NCI-H2029 treated with DMSO at 0.1 percent for 48 hours (cell line): ENCODE data around the gene FAM221B.

ENCODE experiments used
- DNase-seq: peaks from one replicate; lab custom pipeline; 2025; lab: John Stamatoyannopoulos, UW

FAM221B gene

DNA sequence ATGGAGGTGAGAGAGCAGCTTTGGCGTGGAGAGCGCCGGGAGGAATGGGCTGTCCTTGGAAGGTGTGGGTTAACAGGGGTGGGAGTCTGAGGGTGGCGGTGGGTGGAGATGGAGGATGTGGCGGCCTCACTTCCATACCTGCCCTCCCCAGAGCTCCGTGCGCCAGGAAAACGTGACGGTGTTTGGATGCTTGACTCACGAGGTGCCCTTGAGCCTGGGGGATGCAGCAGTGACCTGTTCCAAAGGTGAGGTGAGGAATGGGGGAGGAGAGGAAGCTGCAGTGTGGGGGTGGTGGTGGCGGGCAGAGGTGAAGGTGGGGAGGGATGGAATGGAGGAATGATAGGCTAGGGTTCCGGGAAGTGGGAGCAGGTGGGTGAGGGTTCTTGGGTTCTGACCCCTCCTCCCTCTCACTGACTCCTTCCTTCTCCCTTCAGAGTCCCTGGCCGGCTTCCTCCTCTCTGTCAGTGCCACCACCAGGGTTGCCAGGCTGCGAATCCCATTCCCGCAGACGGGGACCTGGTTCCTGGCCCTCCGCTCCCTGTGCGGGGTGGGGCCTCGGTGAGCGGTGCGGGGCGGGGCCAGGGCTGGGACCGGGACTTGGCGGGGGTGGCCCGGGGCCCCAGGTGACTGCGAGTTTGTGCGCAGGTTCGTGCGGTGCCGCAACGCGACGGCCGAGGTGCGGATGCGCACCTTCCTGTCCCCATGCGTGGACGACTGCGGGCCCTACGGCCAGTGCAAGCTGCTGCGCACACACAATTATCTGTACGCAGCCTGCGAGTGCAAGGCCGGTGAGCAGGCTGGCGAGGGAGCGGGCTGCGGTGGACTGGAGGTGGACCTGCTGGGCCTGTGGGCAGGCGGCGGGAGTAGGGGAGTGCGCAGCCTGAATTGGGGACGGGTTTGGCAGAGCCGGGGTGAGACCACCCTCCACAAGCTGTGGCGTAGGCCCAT is 17.6 kb upstream of the FAM221B start:
- DNase-seq: no peak

DNA sequence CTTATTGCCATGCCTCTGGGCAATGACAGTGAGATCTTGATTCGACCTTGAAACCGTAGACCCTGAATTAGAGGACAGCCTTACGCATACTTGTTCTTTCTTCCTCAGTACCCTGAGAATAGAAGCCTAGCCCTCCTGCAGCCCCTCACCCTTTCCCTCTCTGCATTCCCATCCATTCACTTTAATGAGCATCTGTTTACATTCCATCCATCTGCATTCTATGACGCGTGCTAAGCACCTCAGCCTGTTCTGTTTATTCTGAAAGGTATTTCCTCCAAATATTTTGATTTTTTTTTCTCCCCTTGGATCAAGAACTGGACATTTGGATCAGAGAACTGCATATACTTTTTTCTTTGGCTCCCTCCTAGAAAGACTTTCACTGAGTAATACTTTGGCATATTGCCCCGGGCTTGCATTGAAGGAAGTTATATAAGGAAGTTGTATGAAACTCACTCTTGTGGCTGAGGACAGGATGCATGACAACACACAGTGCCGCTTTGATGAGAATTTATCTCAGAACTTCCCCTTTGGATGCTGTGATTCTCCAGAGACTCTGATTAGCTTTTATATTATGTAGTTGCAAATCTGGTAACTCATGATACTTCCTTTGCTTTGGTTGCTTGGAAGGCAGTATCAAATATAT is 16.2 kb upstream of the FAM221B start:
- DNase-seq: no peak

DNA sequence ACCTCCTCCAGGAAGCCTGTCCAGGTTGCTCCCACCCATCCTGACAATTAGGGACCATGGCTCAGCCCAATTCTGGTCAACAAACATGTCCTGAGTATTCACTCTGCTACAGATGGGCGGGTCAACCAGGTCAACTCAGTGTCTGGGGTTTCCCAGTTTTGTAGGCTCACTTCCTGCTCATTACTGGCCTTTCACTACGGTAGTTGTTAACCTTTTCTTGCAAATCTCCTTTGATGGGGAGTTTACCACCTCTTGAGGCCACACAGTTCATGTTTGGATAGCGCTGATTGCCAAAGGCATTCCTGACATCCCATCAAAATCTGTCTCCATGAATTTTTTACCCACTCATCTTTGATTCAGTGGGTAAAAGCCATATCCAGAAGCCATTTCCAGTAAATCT is 14.3 kb upstream of the FAM221B start:
- DNase-seq: no peak

DNA sequence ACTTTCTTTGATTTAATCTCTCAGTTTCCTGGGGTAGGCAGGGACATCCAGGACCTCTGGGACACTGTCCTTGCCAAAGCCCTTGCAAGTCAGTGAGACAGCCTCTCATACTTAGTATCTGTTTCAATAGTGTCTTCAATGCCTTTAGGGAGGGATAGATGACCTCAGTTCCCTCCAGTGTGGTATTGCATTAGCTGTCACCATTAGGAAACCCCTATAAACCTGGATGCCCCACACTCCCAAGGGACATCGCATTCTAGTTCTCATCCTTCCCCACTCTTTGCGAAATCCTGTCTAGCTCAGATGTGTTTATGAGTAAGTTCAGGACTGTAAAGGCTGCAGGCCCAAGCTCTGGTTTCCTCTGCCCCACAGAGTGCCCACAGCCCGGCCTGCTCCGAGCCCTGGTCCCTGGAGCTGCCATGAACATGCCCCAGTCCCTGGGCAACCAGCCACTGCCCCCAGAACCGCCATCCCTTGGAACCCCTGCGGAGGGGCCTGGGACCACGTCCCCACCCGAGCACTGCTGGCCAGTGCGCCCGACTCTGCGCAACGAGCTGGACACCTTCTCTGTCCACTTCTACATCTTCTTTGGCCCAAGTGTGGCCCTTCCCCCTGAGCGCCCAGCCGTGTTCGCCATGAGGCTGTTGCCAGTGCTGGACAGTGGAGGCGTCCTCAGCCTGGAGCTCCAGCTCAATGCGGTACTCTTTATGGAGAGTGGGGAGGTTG is 13.7 kb upstream of the FAM221B start:
- no peak for DNase-seq

DNA sequence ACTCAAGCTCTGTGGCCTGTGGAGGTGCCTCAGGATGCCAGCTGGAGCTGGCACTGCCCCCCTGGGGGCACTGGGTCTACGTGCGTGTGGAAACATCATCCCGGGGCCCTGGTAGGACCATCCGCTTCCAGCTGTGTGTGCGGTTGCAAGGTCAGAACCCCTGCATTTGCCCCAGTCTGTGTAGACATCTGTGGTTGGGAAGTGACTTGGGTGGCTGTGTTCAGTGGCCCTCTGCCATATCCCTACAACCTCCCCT is 13.0 kb upstream of the FAM221B start:
- no peak for DNase-seq

DNA sequence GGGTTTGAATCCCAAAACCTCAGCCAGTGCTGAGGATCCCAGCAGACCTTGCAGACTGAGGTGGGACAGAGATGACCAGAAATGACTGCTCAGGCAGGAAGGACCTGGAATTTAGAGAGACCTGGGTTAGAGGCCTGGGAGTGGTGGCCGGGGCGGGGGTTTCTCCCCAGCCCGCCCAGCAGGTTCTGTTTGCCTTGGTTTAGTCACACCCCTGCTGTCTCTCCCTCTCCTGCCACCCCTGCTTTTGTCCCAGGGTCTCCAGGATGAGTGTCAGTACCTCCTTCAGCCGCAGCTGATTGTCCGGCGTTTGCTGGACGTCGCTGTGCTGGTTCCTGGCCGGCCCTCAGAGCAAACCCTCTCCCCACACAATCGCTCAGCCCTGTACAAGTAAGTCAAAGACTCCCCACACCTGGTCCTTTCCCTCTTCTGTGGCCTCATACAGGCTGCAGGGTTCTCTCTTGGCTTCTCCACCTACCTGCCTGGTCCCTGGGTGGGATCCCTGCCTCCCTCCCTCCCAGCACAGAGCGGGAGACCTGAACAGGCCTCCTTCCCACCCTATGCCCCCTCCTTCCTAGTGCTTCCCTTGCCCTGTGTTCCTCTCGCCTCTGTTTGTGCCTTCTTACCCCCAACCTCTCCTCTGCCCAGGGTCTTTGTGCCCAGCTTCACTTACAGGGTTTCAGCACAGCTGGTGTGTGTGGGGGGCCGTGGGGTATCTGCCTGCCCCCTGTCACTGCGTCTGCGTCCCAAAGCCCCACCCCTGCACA is 12.5 kb upstream of the FAM221B start:
- no peak for DNase-seq

DNA sequence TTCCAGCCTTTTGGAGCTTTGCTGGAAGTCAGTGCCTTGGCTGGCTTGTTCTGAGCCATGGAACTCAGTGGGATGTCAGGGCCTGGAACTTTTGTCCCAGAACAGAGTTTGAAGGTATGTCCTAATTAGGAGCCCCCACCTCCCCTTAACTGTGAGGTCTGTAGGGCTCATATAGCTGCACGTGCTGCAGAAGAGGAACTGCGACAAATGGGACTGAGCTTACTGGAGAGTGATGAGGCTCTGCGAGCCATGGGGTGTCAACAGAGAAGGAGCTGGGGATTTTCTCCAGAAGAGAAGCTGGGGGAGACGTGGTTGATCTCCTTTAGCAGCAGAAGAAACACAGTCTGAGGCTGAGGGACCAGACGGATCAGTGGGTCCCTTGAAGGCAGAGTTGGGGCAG is 11.4 kb upstream of the FAM221B start:
- DNase-seq: no peak

DNA sequence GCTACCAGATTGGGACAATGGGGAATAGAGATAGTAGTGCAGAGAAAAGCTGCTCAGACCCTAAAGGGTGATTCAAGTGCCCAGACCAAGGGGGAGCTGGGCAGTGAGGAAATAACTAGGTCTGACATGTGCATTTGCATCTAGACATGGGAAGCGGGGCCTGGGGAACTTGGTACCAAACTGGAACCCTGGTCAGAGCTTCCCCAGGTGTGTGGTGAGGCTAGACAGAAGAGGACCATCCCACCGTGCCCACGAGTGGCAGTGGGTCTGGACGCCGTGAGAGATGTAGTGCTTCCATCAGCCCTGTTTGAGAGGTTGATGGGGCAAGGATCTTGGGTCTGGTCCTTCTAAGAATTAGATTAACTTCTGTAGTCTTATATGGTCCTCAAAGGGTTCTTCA is 8.1 kb upstream of the FAM221B start:
- DNase-seq: no peak

DNA sequence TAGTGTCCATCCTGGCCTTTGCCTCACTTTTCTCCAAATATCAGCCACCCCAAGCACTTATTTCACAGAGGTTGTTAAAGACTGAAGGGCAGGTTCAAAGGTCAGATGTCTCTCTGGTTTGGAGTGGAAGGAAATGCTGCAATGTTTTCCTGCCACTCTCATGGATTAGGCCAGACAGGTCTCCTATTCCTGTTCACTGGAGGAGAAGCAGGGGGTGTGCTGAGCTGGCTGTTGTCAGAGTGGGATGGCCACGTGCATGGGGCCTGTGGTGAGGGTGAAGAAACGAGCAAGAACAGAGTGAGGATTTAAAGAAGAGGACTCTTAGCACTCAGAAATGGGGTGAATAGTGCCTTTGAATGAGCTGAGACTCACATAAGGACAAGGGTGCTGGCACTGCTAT is 7.2 kb upstream of the FAM221B start:
- no peak for DNase-seq

DNA sequence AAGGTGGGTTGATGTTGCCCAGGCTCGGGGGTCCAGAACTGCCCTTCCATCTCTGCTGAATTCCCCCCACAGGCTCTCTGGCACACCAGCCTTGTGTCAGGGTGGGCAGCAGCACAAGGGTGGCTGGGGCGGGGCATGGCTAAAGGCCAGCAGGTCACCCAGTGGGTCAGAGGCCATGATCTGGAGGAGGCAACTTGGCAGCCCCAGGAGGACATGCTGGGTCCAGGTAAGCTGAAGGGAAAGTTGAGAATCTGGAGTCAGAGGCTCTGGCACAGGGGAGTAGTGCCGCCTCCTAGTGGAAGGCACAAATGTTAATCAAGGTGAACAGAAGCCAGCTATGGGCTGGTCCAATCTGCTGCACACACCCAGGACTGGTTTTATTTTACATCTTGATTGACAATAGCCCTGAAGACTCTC is 6.7 kb upstream of the FAM221B start:
- DNase-seq: no peak

DNA sequence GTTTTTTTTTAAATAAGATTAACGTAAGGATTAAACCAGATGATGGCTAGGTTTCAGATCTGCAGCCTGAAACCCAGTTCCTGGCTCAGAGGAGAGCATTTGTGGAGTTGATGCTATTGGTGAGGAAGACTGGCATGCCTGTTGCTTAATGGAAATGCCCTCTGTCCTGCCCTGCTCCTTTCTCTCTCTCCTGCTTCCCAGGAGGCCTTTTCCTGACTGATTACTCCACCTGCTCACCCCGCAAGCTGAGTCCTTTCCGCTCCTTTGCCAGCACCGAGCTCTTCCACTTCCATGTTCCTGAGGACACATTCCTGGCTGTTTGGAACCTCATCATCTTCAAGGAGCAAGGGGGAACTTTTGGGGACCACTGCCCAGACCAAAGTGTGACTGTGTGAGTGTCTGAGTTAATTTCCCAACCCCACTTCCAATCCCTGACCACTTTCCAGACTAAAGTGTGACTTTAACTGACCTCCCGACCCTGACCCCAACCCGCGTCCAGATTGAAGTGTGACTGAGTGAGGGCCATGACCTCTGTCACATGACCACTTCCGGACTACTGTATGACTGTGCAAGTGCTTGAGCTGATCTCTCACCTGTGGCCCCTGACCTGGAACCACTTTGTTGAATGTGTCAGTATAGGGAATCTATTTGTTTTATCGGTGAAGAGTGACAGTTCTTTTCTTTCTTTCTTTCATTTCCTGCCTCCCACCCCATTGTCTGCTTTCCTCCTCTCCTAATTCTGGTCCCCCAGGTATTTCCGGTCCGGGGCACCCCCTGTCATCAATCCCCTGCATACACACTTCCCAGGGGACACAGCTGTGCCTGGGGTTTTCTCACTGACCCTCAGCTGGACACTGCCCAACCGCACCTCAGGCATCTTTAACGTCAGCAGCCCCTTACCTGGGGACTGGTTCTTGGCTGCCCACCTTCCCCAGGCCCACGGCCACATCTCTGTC is 6.0 kb upstream of the FAM221B start:
- DNase-seq: no peak

DNA sequence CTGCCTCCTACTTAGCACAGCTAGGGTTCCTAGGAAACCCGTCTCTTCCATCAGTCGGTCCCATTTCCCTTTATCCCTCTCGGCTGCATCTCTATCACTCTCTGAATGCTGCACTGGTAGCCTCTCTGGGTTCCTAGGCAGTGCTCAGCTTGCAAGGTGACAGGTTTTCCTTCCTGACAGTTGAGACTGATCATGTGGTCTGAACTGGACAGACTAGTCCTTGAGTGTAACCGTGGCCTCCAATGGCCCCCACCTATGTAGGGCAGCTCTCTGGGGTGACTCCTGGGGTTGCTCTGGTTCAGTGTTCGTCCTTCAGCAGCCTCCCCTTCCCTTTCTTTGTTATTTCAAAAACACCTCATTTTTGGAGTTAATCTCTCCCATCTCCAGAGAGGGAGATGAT is 4.3 kb upstream of the FAM221B start:
- no peak for DNase-seq

DNA sequence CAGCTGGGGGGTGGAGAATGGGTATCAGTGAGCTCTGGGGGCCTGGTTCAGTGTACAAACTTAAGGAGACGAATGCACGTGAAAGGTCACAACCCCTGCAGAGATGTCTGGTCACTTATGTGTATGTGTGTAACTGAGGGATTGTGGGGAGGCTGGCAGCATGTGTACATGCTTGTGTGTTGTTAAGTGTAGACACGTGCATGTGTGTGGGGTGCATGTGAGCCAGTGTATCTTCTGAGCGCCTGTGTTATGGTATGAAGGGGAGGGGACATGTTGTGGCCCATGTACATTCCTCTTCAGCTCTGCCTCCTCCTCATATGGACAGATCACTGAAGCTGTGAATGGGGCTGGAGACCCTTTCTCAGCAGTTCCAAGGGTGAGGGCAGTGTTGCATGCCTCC is 2.5 kb upstream of the FAM221B start:
- DNase-seq: no peak

DNA sequence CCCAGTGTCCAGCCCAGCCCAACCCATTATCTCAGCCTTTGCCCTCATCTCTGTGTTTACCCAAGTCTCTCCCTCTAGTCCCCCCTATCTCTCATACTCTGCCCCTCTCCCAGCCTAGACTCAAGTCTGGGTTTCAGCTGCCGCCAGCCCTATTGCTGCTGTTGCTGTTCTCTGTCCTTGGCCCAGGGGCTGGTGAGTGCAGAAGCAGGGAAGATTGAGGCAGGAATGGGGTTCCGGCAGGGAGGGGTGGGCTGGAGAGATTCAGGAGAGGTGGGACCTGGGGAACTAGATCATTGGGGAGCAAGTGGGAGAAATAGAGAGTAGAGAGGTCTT is 1.2 kb upstream of the FAM221B start:
- DNase-seq: no peak

DNA sequence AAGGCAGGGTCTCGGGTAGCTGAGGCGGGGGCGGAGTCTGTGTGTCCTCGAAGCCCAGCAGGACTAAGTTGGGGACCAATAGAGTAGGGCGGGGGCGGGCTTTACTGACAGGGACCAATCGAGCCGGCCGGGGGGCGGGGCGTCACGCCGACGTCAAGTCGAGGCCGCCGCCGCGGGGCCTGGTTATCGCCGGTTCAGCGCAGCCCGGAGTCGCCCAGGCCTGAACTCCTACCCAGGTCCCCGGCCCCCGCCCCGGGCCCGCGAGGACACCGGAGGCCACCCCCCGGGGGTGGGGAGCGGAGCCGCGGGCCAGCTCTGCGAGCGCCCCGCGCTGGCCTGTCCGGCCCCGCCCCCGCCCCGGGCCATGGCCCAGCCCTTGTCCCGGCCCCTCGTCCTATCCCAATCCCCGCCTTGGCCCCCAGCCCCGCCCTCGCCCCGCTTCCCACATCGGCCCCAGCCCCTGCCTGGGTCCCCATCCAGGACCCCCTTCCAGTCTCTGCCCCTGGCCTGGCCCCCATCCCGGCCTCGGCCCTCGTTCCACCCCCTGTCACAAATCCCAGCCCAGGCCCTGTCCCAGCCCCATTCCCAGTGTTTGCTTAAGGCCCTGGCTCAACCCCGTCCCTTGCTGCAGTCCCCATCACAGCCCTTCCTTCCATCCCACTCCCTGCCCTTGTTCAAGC is 692 bp upstream of the FAM221B start, which contains the start of gene TMEM8B:
TSS of gene TMEM8B (plus strand) at position 145 of the 680 bp plus-strand sequence. CDS start at position 365, 220 bp downstream.
- DNase-seq: peak; percentile 36

DNA sequence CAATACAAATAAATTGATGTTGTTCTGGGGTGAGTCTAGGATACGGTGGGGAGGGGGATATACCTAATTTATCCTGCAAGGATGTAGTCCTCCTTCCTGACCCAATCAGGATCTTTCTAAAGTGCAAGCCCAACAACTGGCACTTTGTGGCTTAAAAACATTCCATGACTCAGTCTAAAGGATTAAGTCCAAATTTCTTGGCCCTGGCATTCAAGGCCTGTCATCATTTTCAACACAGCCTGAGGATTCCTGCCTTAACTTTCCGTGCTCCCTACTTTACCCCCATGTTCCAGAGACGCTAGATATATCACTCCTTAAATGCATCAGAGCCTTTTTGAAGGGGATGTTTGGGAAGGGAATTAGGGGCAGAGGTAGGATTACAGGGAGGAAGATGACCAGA is 1.0 kb downstream of the FAM221B start:
- DNase-seq: no peak

DNA sequence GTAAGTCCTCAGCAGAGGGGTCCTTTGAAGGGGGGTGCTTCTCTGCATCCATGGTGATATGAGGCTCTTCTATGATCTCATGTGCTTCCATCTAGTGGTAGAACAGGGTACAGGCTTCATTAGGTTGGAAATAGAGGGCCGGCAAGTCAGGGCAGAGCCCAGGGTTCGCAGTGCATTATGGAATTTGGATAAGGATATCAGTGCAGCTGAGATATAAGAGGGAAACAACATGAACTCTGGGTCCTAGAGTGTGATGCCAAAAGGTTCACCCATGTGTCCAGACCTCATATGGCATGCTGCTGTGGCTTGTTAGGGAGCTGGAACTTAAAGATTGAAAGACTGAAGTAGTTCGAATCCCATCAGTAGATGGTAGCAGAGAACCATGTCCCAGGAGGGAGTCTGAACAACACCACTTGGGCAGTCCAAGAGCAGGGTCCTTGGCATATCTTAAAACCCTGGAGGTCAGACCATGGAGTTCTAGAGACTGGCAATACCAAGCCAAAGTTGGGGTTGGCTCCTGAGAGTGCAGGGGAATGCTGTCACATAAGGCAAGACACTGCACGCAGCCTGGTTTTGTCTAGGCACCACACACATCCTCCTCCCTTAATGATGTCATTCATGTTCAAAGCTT is 2.3 kb downstream of the FAM221B start:
- DNase-seq: peak; percentile 44

DNA sequence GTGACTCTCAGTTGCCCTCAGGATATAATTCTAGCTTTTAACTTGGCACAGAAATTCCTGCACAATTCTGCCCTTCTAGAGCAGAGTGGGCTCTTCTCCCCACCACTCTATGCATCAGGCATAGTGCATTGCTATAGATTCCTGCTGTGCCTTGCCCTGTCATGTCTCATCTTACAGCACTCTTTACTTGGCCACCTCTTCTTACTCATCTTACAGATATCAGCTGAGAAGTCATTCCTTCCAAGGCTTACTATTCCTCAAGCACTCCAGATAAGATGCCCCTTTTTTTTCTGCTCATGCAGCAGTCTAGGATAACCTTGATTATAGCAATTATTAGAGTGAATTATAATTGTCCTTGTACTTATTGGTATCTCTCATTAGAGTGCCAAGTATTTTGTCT is 5.6 kb downstream of the FAM221B start:
- DNase-seq: no peak

DNA sequence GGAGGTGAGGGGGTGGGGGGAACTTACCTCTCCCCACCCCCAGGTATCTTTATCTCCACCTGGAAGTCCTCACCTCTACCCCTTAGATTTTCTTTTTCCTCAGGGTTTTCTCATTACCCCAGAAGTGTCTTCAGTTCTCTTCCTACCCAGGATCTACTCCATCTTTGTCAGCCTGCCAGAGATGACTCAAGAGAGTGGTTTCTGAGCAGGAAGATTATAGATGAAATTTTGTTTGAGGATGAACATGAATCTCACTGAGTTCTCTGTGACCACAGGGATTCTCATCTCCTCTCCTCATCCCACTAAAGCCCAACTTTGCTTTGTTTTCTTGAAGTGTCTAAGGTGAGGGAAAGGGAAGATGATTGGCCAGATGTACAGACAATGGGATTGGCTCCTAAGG is 8.5 kb downstream of the FAM221B start:
- no peak for DNase-seq

DNA sequence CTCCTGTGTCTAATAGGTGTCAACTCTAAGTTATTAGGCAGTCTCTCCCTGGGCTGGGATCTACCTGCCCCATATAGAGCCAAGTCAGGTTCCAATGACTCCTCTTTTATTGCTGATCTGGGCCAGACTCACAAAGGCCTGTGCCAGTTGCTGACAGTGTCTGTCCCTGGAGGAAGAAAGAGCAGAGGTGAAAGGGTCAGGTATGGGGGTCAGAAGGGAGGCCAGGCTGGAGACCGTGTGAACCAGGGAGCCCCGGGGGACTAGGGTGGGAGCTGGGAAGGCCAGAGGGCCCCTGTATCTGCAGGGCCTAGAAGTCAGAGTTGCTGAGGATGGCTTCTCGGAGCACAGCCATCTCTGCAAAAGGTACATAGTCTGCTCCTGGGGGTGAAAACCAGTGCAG is 10.2 kb downstream of the FAM221B start:
- DNase-seq: no peak
